ENCODE results near the gene RAPGEF5. TPM values are rescaled to one million over a fixed set of nuclear protein-coding genes. Genes with fewer than 3 reads are reported as not detected.

Gene RAPGEF5
- total and polyA plus RNA-seq, 10 donors: 10.2 to 335 (median 184) TPM

DNA sequence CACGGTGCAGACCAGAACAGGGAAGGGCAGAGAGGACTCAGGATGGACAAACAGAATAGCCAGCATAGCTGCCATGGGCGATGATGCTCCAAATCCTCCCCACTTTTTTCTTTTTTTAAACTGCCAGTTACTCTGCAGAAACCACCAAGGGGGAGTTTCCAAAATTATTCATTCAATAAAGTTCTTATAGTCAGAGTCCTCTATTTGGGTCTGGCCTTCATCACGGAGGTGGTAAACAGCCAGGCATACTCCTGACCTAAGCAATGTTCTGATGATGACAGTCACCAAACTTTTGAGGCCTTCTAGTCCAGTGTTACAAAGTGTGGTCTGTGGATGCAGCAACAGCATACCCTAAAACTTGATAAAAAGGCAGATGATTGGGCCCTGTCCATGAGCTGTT is 12.3 kb downstream of the RAPGEF5 start:
- 66 to 85% (median 79%) methylated on average over 3 of the region's 3 CpGs for WGBS, 5 donors
- no peaks in the 10 kb centered on the region for H3K36me3 ChIP-seq
- no peak overlapping the region for H3K4me3 ChIP-seq
- intact Hi-C loops (cut with DNase I; ENCODE audit: low total_unique reads): no loop called here
- DNase-seq: no peak
- peaks cover 0 to 4% (median 0%) of the 10 kb centered on the region in 6 donors for H3K4me1 ChIP-seq
- H3K9me3 ChIP-seq: no peaks in the 10 kb centered on the region
- no peaks in the 10 kb centered on the region for H3K27me3 ChIP-seq (replicated peaks in 1 of 7)
- TF ChIP-seq, protein P1, sequence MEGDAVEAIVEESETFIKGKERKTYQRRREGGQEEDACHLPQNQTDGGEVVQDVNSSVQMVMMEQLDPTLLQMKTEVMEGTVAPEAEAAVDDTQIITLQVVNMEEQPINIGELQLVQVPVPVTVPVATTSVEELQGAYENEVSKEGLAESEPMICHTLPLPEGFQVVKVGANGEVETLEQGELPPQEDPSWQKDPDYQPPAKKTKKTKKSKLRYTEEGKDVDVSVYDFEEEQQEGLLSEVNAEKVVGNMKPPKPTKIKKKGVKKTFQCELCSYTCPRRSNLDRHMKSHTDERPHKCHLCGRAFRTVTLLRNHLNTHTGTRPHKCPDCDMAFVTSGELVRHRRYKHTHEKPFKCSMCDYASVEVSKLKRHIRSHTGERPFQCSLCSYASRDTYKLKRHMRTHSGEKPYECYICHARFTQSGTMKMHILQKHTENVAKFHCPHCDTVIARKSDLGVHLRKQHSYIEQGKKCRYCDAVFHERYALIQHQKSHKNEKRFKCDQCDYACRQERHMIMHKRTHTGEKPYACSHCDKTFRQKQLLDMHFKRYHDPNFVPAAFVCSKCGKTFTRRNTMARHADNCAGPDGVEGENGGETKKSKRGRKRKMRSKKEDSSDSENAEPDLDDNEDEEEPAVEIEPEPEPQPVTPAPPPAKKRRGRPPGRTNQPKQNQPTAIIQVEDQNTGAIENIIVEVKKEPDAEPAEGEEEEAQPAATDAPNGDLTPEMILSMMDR (IDR thresholded peaks at IDR 0.05 in 8 of 11, conservative IDR thresholded peaks at IDR 0.05 in 3 of 11): no peak
- TF ChIP-seq POLR2A (IDR thresholded peaks at IDR 0.05) (no peak), POLR2AphosphoS5 (IDR thresholded peaks at IDR 0.05) (no peak)
- H3K27ac ChIP-seq: no peak overlapping the region

- Histone ChIP-seq H3K27ac (no peak overlapping the region), H3K4me3 (no peak overlapping the region), H3K27me3 (replicated peaks in 1 of 7) (no peaks in the 10 kb centered on the region), H3K36me3 (no peaks in the 10 kb centered on the region), H3K4me1 (peaks cover 0 to 14% (median 0%) of the 10 kb centered on the region in 6 donors), H3K9me3 (no peaks in the 10 kb centered on the region)
- intact Hi-C loops (cut with DNase I; ENCODE audit: low total_unique reads): no loop called here
- TF ChIP-seq POLR2A (IDR thresholded peaks at IDR 0.05): no peak
- TF ChIP-seq POLR2AphosphoS5 (IDR thresholded peaks at IDR 0.05): no peak
- TF ChIP-seq, protein P1 (IDR thresholded peaks at IDR 0.05 in 8 of 11, conservative IDR thresholded peaks at IDR 0.05 in 3 of 11): no peak
- DNase-seq: no peak
- WGBS, 5 donors: 87 to 97% (median 92%) methylated on average over 7 of the region's 7 CpGs
Measured at GRCh38 chr7:22343612-22344011, 13.3 kb downstream of the RAPGEF5 start.

GRCh38 chr7:22343071-22343470 is 13.9 kb downstream of the RAPGEF5 start:
- intact Hi-C loops (cut with DNase I; ENCODE audit: low total_unique reads): no loop called here
- H3K27ac ChIP-seq: no peak overlapping the region
- DNase-seq: no peak
- no peaks in the 10 kb centered on the region for H3K36me3 ChIP-seq
- WGBS, 5 donors: 87 to 95% (median 92%) methylated on average over 5 of the region's 5 CpGs
- TF ChIP-seq POLR2AphosphoS5 (IDR thresholded peaks at IDR 0.05) (no peak), POLR2A (IDR thresholded peaks at IDR 0.05) (no peak)
- TF ChIP-seq, protein P1 (IDR thresholded peaks at IDR 0.05 in 8 of 11, conservative IDR thresholded peaks at IDR 0.05 in 3 of 11): no peak
- peaks cover 0 to 14% (median 0%) of the 10 kb centered on the region in 6 donors for H3K4me1 ChIP-seq
- no peaks in the 10 kb centered on the region for H3K27me3 ChIP-seq (replicated peaks in 1 of 7)
- H3K9me3 ChIP-seq: no peaks in the 10 kb centered on the region
- H3K4me3 ChIP-seq: no peak overlapping the region

DNA sequence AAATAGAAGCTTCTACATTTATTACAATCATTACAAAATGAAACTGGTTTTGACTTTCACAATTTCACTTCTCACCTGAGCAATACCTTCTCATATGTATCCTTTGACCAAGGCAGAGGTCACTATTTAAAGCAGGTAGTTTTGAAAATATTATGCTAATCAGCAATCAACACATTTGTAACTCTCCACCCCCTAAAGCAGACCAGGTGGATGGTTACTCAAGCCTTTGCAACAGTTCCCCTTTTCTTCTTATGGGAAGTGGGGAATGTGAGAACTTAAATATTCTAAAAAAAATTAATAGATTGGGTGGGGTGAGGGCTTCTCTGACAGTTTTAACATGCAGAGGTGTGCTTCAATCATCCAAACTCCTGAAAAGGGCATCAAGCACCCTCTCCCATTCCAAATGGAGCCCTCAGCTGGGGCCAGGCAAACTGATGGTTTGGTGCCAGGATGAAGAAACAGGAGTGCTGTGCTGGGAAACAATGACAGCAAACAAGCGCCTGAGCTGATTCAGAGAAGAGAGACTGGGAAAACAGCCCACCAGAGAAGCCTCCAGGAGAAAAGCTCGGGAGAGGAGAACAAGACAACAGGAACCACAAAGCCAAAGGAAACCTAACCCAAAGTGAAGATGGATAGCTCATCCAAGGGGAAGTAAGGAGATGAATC is 17.1 kb downstream of the RAPGEF5 start:
- no peak for TF ChIP-seq POLR2A (IDR thresholded peaks at IDR 0.05)
- no peak for TF ChIP-seq POLR2AphosphoS5 (IDR thresholded peaks at IDR 0.05)
- TF ChIP-seq, protein P1 (IDR thresholded peaks at IDR 0.05 in 8 of 11, conservative IDR thresholded peaks at IDR 0.05 in 3 of 11): no peak
- 63 to 80% (median 71%) methylated on average over 2 of the region's 2 CpGs for WGBS, 5 donors
- H3K4me3 ChIP-seq: no peak overlapping the region

More for the DNA sequence above, 17.1 kb downstream of the RAPGEF5 start:
- no peaks in the 10 kb centered on the region for H3K27me3 ChIP-seq (replicated peaks in 1 of 7)
- no peak overlapping the region for H3K27ac ChIP-seq
- no peak for DNase-seq
- intact Hi-C loops (cut with DNase I; ENCODE audit: low total_unique reads): no loop called here
- H3K9me3 ChIP-seq: no peaks in the 10 kb centered on the region
- peaks cover 0 to 14% (median 0%) of the 10 kb centered on the region in 6 donors for H3K4me1 ChIP-seq
- H3K36me3 ChIP-seq: no peaks in the 10 kb centered on the region
